Astrocyte (in vitro differentiated cells and primary cell): ENCODE data around the gene C1orf198. TPM values are rescaled to one million over a fixed set of nuclear protein-coding genes. Genes with fewer than 3 reads are reported as not detected.

Experiments
- DNase-seq: peaks from one replicate; pipeline ENCODE4 v3.0.0-alpha.2; 2010; ENCODE audit warnings: low read depth
- FAIRE-seq: peaks from 2 replicates; lab custom pipeline; 2011; peaks lifted over from hg19 to GRCh38; lab: Jason Lieb, UNC
- H2AFZ ChIP-seq: 2 replicates; pipeline ENCODE4 v1.6.0; 2012; ENCODE audit warnings: low read depth, low read length, inconsistent platforms
- H3K27ac ChIP-seq: 2 replicates; pipeline ENCODE4 v1.5.1; 2011; ENCODE audit warnings: low read depth, low read length, inconsistent platforms
- H3K27me3 ChIP-seq: 2 replicates; pipeline ENCODE4 v1.6.0; 2011; ENCODE audit warnings: low read length, inconsistent platforms; ENCODE audit not compliant: insufficient read depth
- H3K36me3 ChIP-seq: 2 replicates; pipeline ENCODE4 v1.5.1; 2011; ENCODE audit warnings: low read length, inconsistent platforms; ENCODE audit not compliant: insufficient read depth
- H3K4me1 ChIP-seq: 2 replicates; pipeline ENCODE4 v1.5.1; 2011; ENCODE audit warnings: low read length, inconsistent platforms; ENCODE audit not compliant: insufficient read depth
- H3K4me2 ChIP-seq: 2 replicates; pipeline ENCODE4 v1.6.0; 2012; ENCODE audit warnings: low read length, inconsistent platforms
- H3K4me3 ChIP-seq: 2 replicates; pipeline ENCODE4 v1.5.1; 2011; ENCODE audit warnings: low read depth, mild to moderate bottlenecking, low read length, inconsistent platforms; ENCODE audit not compliant: insufficient read depth
- H3K79me2 ChIP-seq: 2 replicates; pipeline ENCODE4 v1.6.0; 2012; ENCODE audit warnings: mild to moderate bottlenecking, low read length, inconsistent platforms; ENCODE audit not compliant: insufficient read depth
- H3K9ac ChIP-seq: 2 replicates; pipeline ENCODE4 v1.6.0; 2012; ENCODE audit warnings: mild to moderate bottlenecking, low read length, inconsistent platforms
- H3K9me3 ChIP-seq: 2 replicates; pipeline ENCODE4 v1.5.1; 2012; ENCODE audit warnings: low read depth, mild to moderate bottlenecking, low read length, inconsistent platforms; ENCODE audit not compliant: insufficient read depth
- H4K20me1 ChIP-seq: 2 replicates; pipeline ENCODE4 v1.6.0; 2012; ENCODE audit warnings: low read length, inconsistent platforms; ENCODE audit not compliant: insufficient read depth
- H3K27ac Mint-ChIP-seq: one replicate; pipeline ENCODE4 v1.8.0; 2021; ENCODE audit warnings: mild to moderate bottlenecking, mixed read lengths; ENCODE audit not compliant: unreplicated experiment
- H3K27me3 Mint-ChIP-seq: one replicate; pipeline ENCODE4 v1.8.0; 2021; ENCODE audit warnings: low read depth, mixed read lengths; ENCODE audit not compliant: unreplicated experiment
- H3K36me3 Mint-ChIP-seq: one replicate; pipeline ENCODE4 v1.8.0; 2021; ENCODE audit warnings: low read depth, mixed read lengths; ENCODE audit not compliant: unreplicated experiment
- H3K4me1 Mint-ChIP-seq: one replicate; pipeline ENCODE4 v1.8.0; 2021; ENCODE audit warnings: low read depth, mixed read lengths; ENCODE audit not compliant: unreplicated experiment
- H3K4me3 Mint-ChIP-seq: one replicate; pipeline ENCODE4 v1.8.0; 2021; ENCODE audit warnings: mild to moderate bottlenecking, moderate library complexity, mixed read lengths; ENCODE audit not compliant: unreplicated experiment
- H3K9me3 Mint-ChIP-seq: one replicate; pipeline ENCODE4 v1.8.0; 2021; ENCODE audit warnings: mild to moderate bottlenecking, mixed read lengths; ENCODE audit not compliant: unreplicated experiment
- CTCF ChIP-seq: IDR thresholded peaks from 2 replicates; pipeline ENCODE4 v1.5.1; 2011; ENCODE audit warnings: low read depth, mild to moderate bottlenecking, inconsistent platforms, low read length, moderate library complexity; ENCODE audit not compliant: insufficient read depth
- EZH2 ChIP-seq: IDR thresholded peaks from 2 replicates; pipeline ENCODE4 v1.6.1; 2012; ENCODE audit warnings: mild to moderate bottlenecking, low read length, inconsistent platforms; ENCODE audit not compliant: insufficient read depth
- total RNA-seq: library from RNA; stranded (reverse); gene quantifications from 2 replicates; pipeline ENCODE4 v1.2.1, GENCODE V29; 2021

The C1orf198 gene
- total RNA-seq, 1 donor from 2014 or later = 102 TPM

GRCh38 chr1:230875370-230875769, 7.0 kb upstream of the C1orf198 start:
- peaks cover 4% of the 10 kb centered on the region for H3K4me1 Mint-ChIP-seq
- DNase-seq = no peak
- Histone ChIP-seq H3K4me2 (no peak overlapping the region), H3K36me3 (no peaks in the 10 kb centered on the region), H3K4me3 (no peak overlapping the region), H3K27ac (no peak overlapping the region), H3K9ac (no peak overlapping the region), H2AFZ (no peak overlapping the region), H4K20me1 (no peaks in the 10 kb centered on the region), H3K9me3 (no peaks in the 10 kb centered on the region), H3K4me1 (peaks cover 7% of the 10 kb centered on the region), H3K27me3 (no peaks in the 10 kb centered on the region), H3K79me2 (no peaks in the 10 kb centered on the region)
- H3K9me3 Mint-ChIP-seq = no peaks in the 10 kb centered on the region
- H3K4me3 Mint-ChIP-seq = no peak overlapping the region
- FAIRE-seq = no peak
- H3K36me3 Mint-ChIP-seq = peaks cover 11% of the 10 kb centered on the region
- peaks cover 5% of the 10 kb centered on the region for H3K27me3 Mint-ChIP-seq
- TF ChIP-seq CTCF (no peak), EZH2 (no peak)
- H3K27ac Mint-ChIP-seq = peak overlapping the region; percentile 6

DNA sequence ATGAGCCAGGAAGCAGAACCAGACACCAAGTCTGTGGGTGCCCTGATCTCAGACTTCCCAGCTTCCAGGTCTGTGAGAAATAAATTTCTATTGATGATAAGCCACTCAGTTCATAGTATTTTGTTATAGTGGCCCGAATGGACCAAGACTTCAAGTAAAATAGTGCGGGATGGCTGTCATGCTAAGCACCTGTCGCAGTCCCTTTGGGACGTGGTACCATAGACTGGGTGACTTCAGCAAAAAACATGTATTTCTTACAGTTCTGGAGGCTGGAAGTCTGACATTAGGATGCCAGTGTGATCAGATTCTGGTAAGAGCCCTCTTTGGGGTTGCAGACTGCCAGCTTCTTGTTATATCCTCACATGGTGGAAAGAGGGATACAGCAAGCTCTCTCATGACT, 2.6 kb upstream of the C1orf198 start:
- H3K4me3 Mint-ChIP-seq = no peak overlapping the region

More for the DNA sequence above, 2.6 kb upstream of the C1orf198 start:
- peaks cover 19% of the 10 kb centered on the region for H3K4me1 ChIP-seq
- H3K27me3 ChIP-seq = no peaks in the 10 kb centered on the region
- Mint-ChIP-seq H3K27ac (no peak overlapping the region), H3K36me3 (peaks cover 13% of the 10 kb centered on the region), H3K4me1 (peaks cover 22% of the 10 kb centered on the region), H3K9me3 (no peaks in the 10 kb centered on the region), H3K27me3 (no peaks in the 10 kb centered on the region)
- no peak overlapping the region for H3K4me2 ChIP-seq
- no peak overlapping the region for H3K4me3 ChIP-seq
- H2AFZ ChIP-seq = no peak overlapping the region
- no peak for FAIRE-seq
- no peak for DNase-seq
- TF ChIP-seq CTCF = no peak
- TF ChIP-seq EZH2 = no peak
- no peak overlapping the region for H3K9ac ChIP-seq
- no peaks in the 10 kb centered on the region for H3K9me3 ChIP-seq
- no peaks in the 10 kb centered on the region for H3K36me3 ChIP-seq
- H3K27ac ChIP-seq = no peak overlapping the region
- peaks cover 24% of the 10 kb centered on the region for H3K79me2 ChIP-seq
- H4K20me1 ChIP-seq = peaks cover 7% of the 10 kb centered on the region
